Prostate gland (tissue), 2 donors: Measurements from ENCODE around the gene ARHGAP45. TPM values are rescaled to one million over a fixed set of nuclear protein-coding genes. Genes with fewer than 3 reads are reported as not detected.

ENCODE experiments used
- DNase-seq: peaks from one replicate; pipeline ENCODE4 v3.0.0-alpha.2; 2019; ENCODE audit warnings: low spot score
- H3K27ac ChIP-seq, 2 donors: fragments of 200-600 bp; sonication (generic); 2 replicates each; pipeline ENCODE4 v1.5.1; 2017 to 2019
- H3K27me3 ChIP-seq: fragments of 200-600 bp; sonication (generic); replicated peaks from 2 replicates; pipeline ENCODE4 v1.5.1; 2019; ENCODE audit not compliant: insufficient read depth
- H3K36me3 ChIP-seq, 2 donors: fragments of 200-600 bp; sonication (generic); 1 replicate in 1 of 2; 2 replicates in 1 of 2; pipeline versions ENCODE4 v1.5.1 to v1.8.1; 2017 to 2019
- H3K4me1 ChIP-seq: fragments of 200-600 bp; sonication (generic); replicated peaks from 2 replicates; pipeline ENCODE4 v1.5.1; 2019
- H3K4me3 ChIP-seq, 2 donors: fragments of 200-600 bp; sonication (generic); 2 replicates each; pipeline ENCODE4 v1.5.1; 2017 to 2019
- H3K9me3 ChIP-seq: fragments of 200-600 bp; sonication (generic); 2 replicates; pipeline ENCODE4 v1.5.1; 2017
- POLR2A ChIP-seq: fragments of 450-650 bp; IDR thresholded peaks from one replicate; pipeline ENCODE4 v1.6.1; 2016; ENCODE audit warnings: antibody characterized with exemption, mild to moderate bottlenecking
- POLR2AphosphoS5 ChIP-seq: sonication (generic); formaldehyde crosslinking; IDR thresholded peaks from one replicate; pipeline ENCODE4 v1.6.1; 2017; ENCODE audit warnings: antibody characterized with exemption
- WGBS: methylation state at CpG from one replicate; pipeline ENCODE4 v1.1.5; 2018; 5-methylcytosine and 5-hydroxymethylcytosine counted together
- intact Hi-C: fragments of 100-400 bp; cut with DNase I; formaldehyde crosslinking; loops from one replicate; pipeline ENCODE4 v1.14.2; 2022
- total RNA-seq, 2 donors: library from RNA; depleted of rRNA; stranded (reverse); fragments of >200 nt; gene quantifications; one replicate each; pipeline ENCODE4 v1.1.0, GENCODE V29; 2016
- TF ChIP-seq, protein P1 (sequence below), 4 experiments: fragments of 200-600 bp in 2 of 4; fragments of 450-650 bp in 2 of 4; sonication (generic) in 2 of 4; IDR thresholded peaks; 1 replicate in 3 of 4; 2 replicates in 1 of 4; pipeline ENCODE4 v1.5.1; 2016 to 2019; ENCODE audit warnings: antibody characterized with exemption in 4 of 4, mild to moderate bottlenecking in 2 of 4, moderate library complexity in 2 of 4

ARHGAP45 gene
- total RNA-seq, 2 donors from 2014 or later = 8.9 to 26.2 TPM

DNA sequence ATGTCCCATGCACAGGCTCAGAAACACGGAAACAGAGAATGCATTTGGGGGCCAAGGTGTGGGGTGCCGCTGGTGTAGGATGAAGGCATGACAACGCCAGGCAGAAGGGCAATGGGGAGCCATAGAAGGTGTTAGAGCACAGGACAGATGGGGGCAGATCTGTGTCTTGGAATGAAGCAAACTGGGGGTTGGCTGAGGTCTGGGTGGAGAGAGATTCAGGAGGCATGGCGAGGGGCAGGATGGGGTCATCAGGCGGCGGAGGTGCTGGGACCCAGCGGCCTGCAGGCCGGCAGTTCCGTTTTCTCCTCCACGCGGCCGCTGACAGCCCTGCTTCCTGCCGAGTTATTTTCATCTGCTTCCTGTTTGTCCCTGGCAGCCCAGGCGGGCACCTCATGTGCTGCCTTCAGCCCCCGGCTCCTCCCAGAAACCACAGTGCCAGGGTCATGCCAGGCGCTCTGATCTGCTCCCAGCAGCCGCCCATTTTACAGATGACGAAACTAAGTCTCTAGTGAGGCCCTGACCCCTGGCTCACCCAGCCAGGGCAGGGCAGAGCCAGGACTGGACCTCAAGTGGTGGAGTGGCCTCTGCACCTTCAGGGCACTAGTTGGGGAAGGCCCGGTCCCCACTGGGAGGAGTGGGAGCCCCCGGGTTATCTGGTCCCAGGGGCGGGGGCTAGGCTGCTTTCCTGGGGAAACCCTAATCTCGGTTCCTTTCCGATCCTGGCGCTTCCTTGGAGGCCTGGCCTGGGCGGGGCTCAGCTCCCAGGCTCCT lies 2.2 kb downstream of the ARHGAP45 start:
- WGBS = 68% methylated on average over 25 of the region's 25 CpGs
- Histone ChIP-seq H3K9me3 (no peaks in the 10 kb centered on the region), H3K4me3 (no peak overlapping the region), H3K4me1 (peaks cover 6% of the 10 kb centered on the region), H3K27me3 (peaks cover 18% of the 10 kb centered on the region), H3K27ac (no peak overlapping the region), H3K36me3 (no peaks in the 10 kb centered on the region)
- no peak for DNase-seq
- intact Hi-C loops = no loop called here
- TF ChIP-seq, protein P1, sequence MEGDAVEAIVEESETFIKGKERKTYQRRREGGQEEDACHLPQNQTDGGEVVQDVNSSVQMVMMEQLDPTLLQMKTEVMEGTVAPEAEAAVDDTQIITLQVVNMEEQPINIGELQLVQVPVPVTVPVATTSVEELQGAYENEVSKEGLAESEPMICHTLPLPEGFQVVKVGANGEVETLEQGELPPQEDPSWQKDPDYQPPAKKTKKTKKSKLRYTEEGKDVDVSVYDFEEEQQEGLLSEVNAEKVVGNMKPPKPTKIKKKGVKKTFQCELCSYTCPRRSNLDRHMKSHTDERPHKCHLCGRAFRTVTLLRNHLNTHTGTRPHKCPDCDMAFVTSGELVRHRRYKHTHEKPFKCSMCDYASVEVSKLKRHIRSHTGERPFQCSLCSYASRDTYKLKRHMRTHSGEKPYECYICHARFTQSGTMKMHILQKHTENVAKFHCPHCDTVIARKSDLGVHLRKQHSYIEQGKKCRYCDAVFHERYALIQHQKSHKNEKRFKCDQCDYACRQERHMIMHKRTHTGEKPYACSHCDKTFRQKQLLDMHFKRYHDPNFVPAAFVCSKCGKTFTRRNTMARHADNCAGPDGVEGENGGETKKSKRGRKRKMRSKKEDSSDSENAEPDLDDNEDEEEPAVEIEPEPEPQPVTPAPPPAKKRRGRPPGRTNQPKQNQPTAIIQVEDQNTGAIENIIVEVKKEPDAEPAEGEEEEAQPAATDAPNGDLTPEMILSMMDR (IDR thresholded peaks at IDR 0.05) = no peak
- TF ChIP-seq POLR2AphosphoS5 (no peak), POLR2A (no peak)

- peaks cover 18% of the 10 kb centered on the region for H3K27me3 ChIP-seq
- intact Hi-C loops = no loop called here
- H3K9me3 ChIP-seq = no peaks in the 10 kb centered on the region
- no peak overlapping the region for H3K4me3 ChIP-seq
- DNase-seq = no peak
- H3K4me1 ChIP-seq = peaks cover 6% of the 10 kb centered on the region
- TF ChIP-seq POLR2AphosphoS5 = no peak
- TF ChIP-seq, protein P1 (IDR thresholded peaks at IDR 0.05) = no peak
- no peak for TF ChIP-seq POLR2A
- WGBS = 17% methylated on average over 21 of the region's 21 CpGs
- H3K27ac ChIP-seq = no peak overlapping the region
- no peaks in the 10 kb centered on the region for H3K36me3 ChIP-seq
Observed at GRCh38 chr19:1070576-1070930, 3.6 kb downstream of the ARHGAP45 start.

- TF ChIP-seq POLR2AphosphoS5 (no peak), POLR2A (no peak)
- TF ChIP-seq, protein P1 (IDR thresholded peaks at IDR 0.05) = no peak
- DNase-seq = no peak
- Histone ChIP-seq H3K9me3 (no peaks in the 10 kb centered on the region), H3K27me3 (peaks cover 18% of the 10 kb centered on the region), H3K4me1 (peaks cover 6% of the 10 kb centered on the region), H3K27ac (no peak overlapping the region), H3K36me3 (no peaks in the 10 kb centered on the region), H3K4me3 (peak overlapping the region in 1 of 2 donors; percentile 10)
- WGBS = 16% methylated on average over 66 of the region's 99 CpGs
- intact Hi-C loops = no loop called here
Observed at GRCh38 chr19:1070931-1071791, 4.2 kb downstream of the ARHGAP45 start.

- TF ChIP-seq POLR2A (no peak), POLR2AphosphoS5 (no peak)
- TF ChIP-seq, protein P1 (IDR thresholded peaks at IDR 0.05) = no peak
- DNase-seq = no peak
- no peaks in the 10 kb centered on the region for H3K36me3 ChIP-seq
- 87% methylated on average over 11 of the region's 11 CpGs for WGBS
- H3K9me3 ChIP-seq = no peaks in the 10 kb centered on the region
- no peak overlapping the region for H3K4me3 ChIP-seq
- H3K27me3 ChIP-seq = peaks cover 16% of the 10 kb centered on the region
- H3K27ac ChIP-seq = no peak overlapping the region
- no peaks in the 10 kb centered on the region for H3K4me1 ChIP-seq
- intact Hi-C loops = no loop called here
Observed at GRCh38 chr19:1072371-1073015, 5.5 kb downstream of the ARHGAP45 start.
